ENCODE data around the gene MYO1C. TPM values are rescaled to one million over a fixed set of nuclear protein-coding genes. Genes with fewer than 3 reads are reported as not detected.
"Not testable (repeated sequence)": the region's sequence is repeated elsewhere in the genome, so short reads cannot be mapped to it uniquely, and the experiment has no call there.

Gene MYO1C
- total RNA-seq, 1 donor, result 267 TPM

- no peak for DNase-seq (ENCODE audit: low read depth)
- TF ChIP-seq, protein P1, sequence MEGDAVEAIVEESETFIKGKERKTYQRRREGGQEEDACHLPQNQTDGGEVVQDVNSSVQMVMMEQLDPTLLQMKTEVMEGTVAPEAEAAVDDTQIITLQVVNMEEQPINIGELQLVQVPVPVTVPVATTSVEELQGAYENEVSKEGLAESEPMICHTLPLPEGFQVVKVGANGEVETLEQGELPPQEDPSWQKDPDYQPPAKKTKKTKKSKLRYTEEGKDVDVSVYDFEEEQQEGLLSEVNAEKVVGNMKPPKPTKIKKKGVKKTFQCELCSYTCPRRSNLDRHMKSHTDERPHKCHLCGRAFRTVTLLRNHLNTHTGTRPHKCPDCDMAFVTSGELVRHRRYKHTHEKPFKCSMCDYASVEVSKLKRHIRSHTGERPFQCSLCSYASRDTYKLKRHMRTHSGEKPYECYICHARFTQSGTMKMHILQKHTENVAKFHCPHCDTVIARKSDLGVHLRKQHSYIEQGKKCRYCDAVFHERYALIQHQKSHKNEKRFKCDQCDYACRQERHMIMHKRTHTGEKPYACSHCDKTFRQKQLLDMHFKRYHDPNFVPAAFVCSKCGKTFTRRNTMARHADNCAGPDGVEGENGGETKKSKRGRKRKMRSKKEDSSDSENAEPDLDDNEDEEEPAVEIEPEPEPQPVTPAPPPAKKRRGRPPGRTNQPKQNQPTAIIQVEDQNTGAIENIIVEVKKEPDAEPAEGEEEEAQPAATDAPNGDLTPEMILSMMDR (IDR thresholded peaks at IDR 0.05; ENCODE audit: insufficient read depth, low read depth, low read length), result no peak
Observed at GRCh38 chr17:1461198-1461944, 31.1 kb downstream of the MYO1C start.

DNA sequence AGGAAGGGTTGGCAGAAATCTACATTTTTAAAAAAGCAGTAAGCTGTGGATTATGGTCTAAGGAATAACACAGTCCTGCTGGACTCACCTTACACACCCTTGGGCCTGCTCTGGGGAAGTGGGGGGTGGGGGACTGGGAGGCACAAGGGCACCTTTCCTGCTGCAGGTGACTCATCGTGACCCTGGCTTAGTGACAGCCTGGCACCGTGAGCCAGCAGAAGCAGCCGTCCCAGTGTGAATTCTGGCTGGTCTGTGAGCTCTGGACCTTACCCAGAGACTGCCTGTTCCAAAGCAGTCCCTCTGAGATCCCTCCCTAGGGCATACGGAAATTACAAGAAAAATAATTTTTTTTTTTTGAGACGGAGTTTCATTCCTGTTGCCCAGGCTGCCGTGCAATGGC, 32.3 kb downstream of the MYO1C start:
- H3K4me3 ChIP-seq (ENCODE audit: low read depth, low read length), result no peak overlapping the region
- DNase-seq (ENCODE audit: low read depth), result no peak
- TF ChIP-seq, protein P1 (IDR thresholded peaks at IDR 0.05; ENCODE audit: insufficient read depth, low read depth, low read length), result no peak

More at GRCh38 chr17:1461198-1461944, 31.1 kb downstream of the MYO1C start:
- H3K4me3 ChIP-seq (ENCODE audit: low read depth, low read length), result no peak overlapping the region

DNA sequence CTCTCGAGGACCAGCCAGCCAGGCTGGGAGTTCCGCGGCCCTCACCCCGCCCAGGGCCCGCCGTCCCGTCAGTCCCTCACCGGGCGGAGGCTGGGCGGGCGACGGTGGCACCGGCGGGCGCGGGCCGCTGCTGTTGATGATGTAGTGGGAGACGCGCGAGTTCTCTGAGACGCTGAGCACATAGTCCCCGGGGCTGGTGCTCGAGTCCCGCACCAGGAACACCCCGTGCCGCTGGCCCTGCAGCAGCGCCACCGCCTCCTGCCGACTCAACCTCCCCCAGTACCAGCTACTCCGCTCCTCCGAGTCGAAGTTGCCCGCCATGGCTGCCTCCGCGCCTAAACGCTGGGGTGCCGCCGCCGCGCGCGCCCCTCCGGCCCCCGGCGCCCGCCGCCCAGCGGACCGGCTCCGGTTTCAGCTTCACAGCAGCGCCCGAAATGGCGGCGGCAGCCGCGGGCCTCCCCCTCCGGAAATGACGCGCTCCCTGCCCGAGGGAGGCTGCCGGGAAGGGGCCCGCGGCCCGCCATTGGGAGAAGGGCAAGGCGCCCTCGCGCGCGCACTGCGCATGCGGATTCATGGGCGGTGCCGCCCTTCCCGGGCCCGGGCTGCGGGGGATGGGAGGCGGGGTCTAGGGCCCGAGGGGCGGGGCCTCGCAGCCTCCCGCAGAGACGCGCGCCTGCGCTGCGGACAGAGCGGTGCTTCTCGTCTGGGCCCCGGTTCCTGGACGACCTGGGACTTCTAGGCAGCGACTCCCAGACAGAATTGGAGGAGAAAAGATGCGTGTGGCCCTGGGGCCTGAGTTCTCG, 36.5 kb downstream of the MYO1C start, which contains the start of gene CRK:
TSS of gene CRK (minus strand) at position 436 of the 803 bp plus-strand sequence. CDS start at position 321, 115 bp downstream.
- peak; percentile 96 for DNase-seq (ENCODE audit: low read depth)
- peak within 1 kb of the TSS; percentile 70 for H3K4me3 ChIP-seq (ENCODE audit: low read depth, low read length)
- TF ChIP-seq, protein P1 (IDR thresholded peaks at IDR 0.05; ENCODE audit: insufficient read depth, low read depth, low read length), result no peak

GRCh38 chr17:1455291-1455796, 37.1 kb downstream of the MYO1C start:
- H3K4me3 ChIP-seq (ENCODE audit: low read depth, low read length), result peak overlapping the region; percentile 70
- DNase-seq (ENCODE audit: low read depth), result peak; percentile 75
- TF ChIP-seq, protein P1 (IDR thresholded peaks at IDR 0.05; ENCODE audit: insufficient read depth, low read depth, low read length), result peak; percentile 70

DNA sequence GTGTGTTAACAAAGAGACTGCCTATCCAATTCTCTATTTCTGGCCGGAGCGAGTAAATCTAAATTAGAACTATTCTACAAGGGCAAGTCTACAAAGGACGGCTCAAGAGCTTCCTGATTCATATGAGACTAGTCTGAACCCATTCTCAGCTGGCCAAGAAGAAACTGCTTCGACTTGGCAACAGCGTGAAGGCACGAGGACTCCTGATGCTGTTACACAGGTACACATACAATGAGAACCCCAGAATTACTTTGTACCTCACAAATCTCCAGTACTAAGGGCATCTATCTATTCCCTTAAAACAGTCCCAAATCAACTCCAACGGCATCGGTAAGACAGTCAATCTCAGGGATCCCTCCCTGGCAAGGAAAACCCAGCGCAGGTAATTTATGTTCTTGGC, 37.9 kb downstream of the MYO1C start:
- peak overlapping the region; percentile 70 for H3K4me3 ChIP-seq (ENCODE audit: low read depth, low read length)
- DNase-seq (ENCODE audit: low read depth), result no peak
- TF ChIP-seq, protein P1 (IDR thresholded peaks at IDR 0.05; ENCODE audit: insufficient read depth, low read depth, low read length), result no peak

- not testable (repeated sequence) for H3K4me3 ChIP-seq (ENCODE audit: low read depth, low read length)
Observed at GRCh38 chr17:1453694-1454093, 38.8 kb downstream of the MYO1C start.

GRCh38 chr17:1452836-1453235, 39.6 kb downstream of the MYO1C start:
- H3K4me3 ChIP-seq (ENCODE audit: low read depth, low read length), result no peak overlapping the region
- no peak for DNase-seq (ENCODE audit: low read depth)
- TF ChIP-seq, protein P1 (IDR thresholded peaks at IDR 0.05; ENCODE audit: insufficient read depth, low read depth, low read length), result no peak

More at GRCh38 chr17:1453694-1454093, 38.8 kb downstream of the MYO1C start:
- DNase-seq (ENCODE audit: low read depth), result not testable (repeated sequence)

DNA sequence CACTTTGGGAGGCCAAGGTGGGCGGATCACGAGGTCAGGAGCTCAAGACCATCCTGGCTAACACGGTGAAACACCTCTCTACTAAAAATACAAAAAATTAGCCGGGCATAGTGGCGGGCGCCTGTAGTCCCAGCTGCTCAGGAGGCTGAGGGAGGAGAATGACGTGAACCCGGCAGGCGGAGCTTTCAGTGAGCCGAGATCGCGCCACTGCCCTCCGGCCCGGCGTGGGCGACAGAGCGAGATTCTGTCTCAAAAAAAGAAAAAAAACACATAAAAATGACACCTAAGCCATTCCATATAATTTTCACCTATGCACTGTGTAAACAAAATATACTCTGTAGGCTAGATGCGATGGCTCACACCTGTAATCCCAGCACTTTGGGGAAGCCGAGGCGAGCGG, 42.2 kb downstream of the MYO1C start:
- not testable (repeated sequence) for H3K4me3 ChIP-seq (ENCODE audit: low read depth, low read length); DNase-seq (ENCODE audit: low read depth)
